HUES48 (cell line): ENCODE measurements around the gene SIRT4.
"Not testable (repeated sequence)": the region's sequence is repeated elsewhere in the genome, so short reads cannot be mapped to it uniquely, and the experiment has no call there.

Experiments used
- H3K27ac ChIP-seq: one replicate; pipeline ENCODE4 v1.7.0; 2013; ENCODE audit warnings: low read depth, low read length, inconsistent platforms
- H3K27me3 ChIP-seq: 2 replicates; pipeline ENCODE4 v1.6.1; 2013; ENCODE audit warnings: mild to moderate bottlenecking, low read length; ENCODE audit not compliant: control insufficient read depth, insufficient read depth
- H3K36me3 ChIP-seq: 2 replicates; pipeline ENCODE4 v1.6.1; 2013; ENCODE audit warnings: low read length; ENCODE audit not compliant: control insufficient read depth, insufficient read depth
- H3K4me1 ChIP-seq: 2 replicates; pipeline ENCODE4 v1.6.1; 2013; ENCODE audit warnings: mild to moderate bottlenecking, low read length; ENCODE audit not compliant: control insufficient read depth, insufficient read depth
- H3K4me3 ChIP-seq: 2 replicates; pipeline ENCODE4 v1.5.1; 2013; ENCODE audit warnings: mild to moderate bottlenecking, low read depth, low read length
- H3K9ac ChIP-seq: 2 replicates; pipeline ENCODE4 v1.6.1; 2013; ENCODE audit warnings: mild to moderate bottlenecking, low read depth, low read length, moderate library complexity
- H3K9me3 ChIP-seq: 2 replicates; pipeline ENCODE4 v1.6.1; 2013; ENCODE audit warnings: low read length; ENCODE audit not compliant: control insufficient read depth, insufficient read depth

Gene SIRT4

GRCh38 chr12:120324841-120325417, 22.8 kb downstream of the SIRT4 start:
- no peak overlapping the region for H3K9ac ChIP-seq
- H3K9me3 ChIP-seq, result no peaks in the 10 kb centered on the region
- H3K36me3 ChIP-seq, result no peaks in the 10 kb centered on the region
- H3K4me3 ChIP-seq, result no peak overlapping the region
- no peak overlapping the region for H3K27ac ChIP-seq
- H3K4me1 ChIP-seq, result no peaks in the 10 kb centered on the region
- no peaks in the 10 kb centered on the region for H3K27me3 ChIP-seq

GRCh38 chr12:120327593-120327992, 25.5 kb downstream of the SIRT4 start, which contains the start of gene PLA2G1B:
PLA2G1B (minus strand) TSS chr12:120327779; CDS start chr12:120327753, 26 bp downstream.
- Histone ChIP-seq H3K36me3 (no peaks in the 10 kb centered on the region), H3K9ac (no peak within 1 kb of the TSS), H3K27ac (no peak within 1 kb of the TSS), H3K9me3 (no peaks in the 10 kb centered on the region), H3K4me3 (no peak within 1 kb of the TSS), H3K27me3 (no peaks in the 10 kb centered on the region), H3K4me1 (no peaks in the 10 kb centered on the region)

GRCh38 chr12:120328228-120328627, 26.1 kb downstream of the SIRT4 start:
- Histone ChIP-seq H3K9ac (no peak overlapping the region), H3K9me3 (no peaks in the 10 kb centered on the region), H3K36me3 (no peaks in the 10 kb centered on the region), H3K27ac (no peak overlapping the region), H3K27me3 (no peaks in the 10 kb centered on the region), H3K4me1 (no peaks in the 10 kb centered on the region), H3K4me3 (no peak overlapping the region)

GRCh38 chr12:120331390-120331789, 29.3 kb downstream of the SIRT4 start:
- Histone ChIP-seq H3K9ac (no peak overlapping the region), H3K27ac (no peak overlapping the region), H3K9me3 (peaks cover 3% of the 10 kb centered on the region; the same call in 1 of the 2 replicates), H3K27me3 (no peaks in the 10 kb centered on the region), H3K36me3 (no peaks in the 10 kb centered on the region), H3K4me1 (no peaks in the 10 kb centered on the region), H3K4me3 (no peak overlapping the region)

GRCh38 chr12:120332041-120332440, 29.9 kb downstream of the SIRT4 start:
- no peaks in the 10 kb centered on the region for H3K36me3 ChIP-seq
- H3K4me1 ChIP-seq, result no peaks in the 10 kb centered on the region
- peaks cover 9% of the 10 kb centered on the region; the same call in 1 of the 2 replicates for H3K9me3 ChIP-seq
- H3K27me3 ChIP-seq, result no peaks in the 10 kb centered on the region
- H3K4me3 ChIP-seq, result no peak overlapping the region
- H3K27ac ChIP-seq, result no peak overlapping the region
- no peak overlapping the region for H3K9ac ChIP-seq

- H3K9ac ChIP-seq, result no peak overlapping the region
- H3K4me3 ChIP-seq, result no peak overlapping the region
- no peaks in the 10 kb centered on the region for H3K4me1 ChIP-seq
- no peaks in the 10 kb centered on the region for H3K27me3 ChIP-seq
- no peak overlapping the region for H3K27ac ChIP-seq
- no peaks in the 10 kb centered on the region for H3K36me3 ChIP-seq
- H3K9me3 ChIP-seq, result peaks cover 13% of the 10 kb centered on the region
These were observed 30.4 kb downstream of the SIRT4 start for GRCh38 chr12:120332523-120332922.

GRCh38 chr12:120335447-120335846, 33.3 kb downstream of the SIRT4 start:
- H3K27ac ChIP-seq, H3K36me3 ChIP-seq, H3K4me3 ChIP-seq, H3K27me3 ChIP-seq, H3K4me1 ChIP-seq, H3K9ac ChIP-seq: not testable (repeated sequence)
- peaks cover 17% of the 10 kb centered on the region for H3K9me3 ChIP-seq

- not testable (repeated sequence) for H3K4me1 ChIP-seq, H3K9ac ChIP-seq, H3K4me3 ChIP-seq, H3K36me3 ChIP-seq, H3K27me3 ChIP-seq, H3K27ac ChIP-seq
- peaks cover 17% of the 10 kb centered on the region for H3K9me3 ChIP-seq
These were observed 34.3 kb downstream of the SIRT4 start for GRCh38 chr12:120336392-120336791.

GRCh38 chr12:120337730-120338129, 35.6 kb downstream of the SIRT4 start:
- 0 out of 2 replicates have a peak, but pooled peaks cover 6% of the 10 kb centered on the region for H3K4me1 ChIP-seq
- H3K36me3 ChIP-seq, result no peaks in the 10 kb centered on the region
- H3K9me3 ChIP-seq, result peaks cover 17% of the 10 kb centered on the region
- no peak overlapping the region for H3K27ac ChIP-seq
- H3K4me3 ChIP-seq, result no peak overlapping the region
- no peaks in the 10 kb centered on the region for H3K27me3 ChIP-seq
- H3K9ac ChIP-seq, result no peak overlapping the region

GRCh38 chr12:120339256-120339655, 37.1 kb downstream of the SIRT4 start:
- no peak overlapping the region for H3K9ac ChIP-seq
- no peak overlapping the region for H3K27ac ChIP-seq
- H3K27me3 ChIP-seq, result no peaks in the 10 kb centered on the region
- H3K4me3 ChIP-seq, result no peak overlapping the region
- peaks cover 11% of the 10 kb centered on the region for H3K36me3 ChIP-seq
- H3K9me3 ChIP-seq, result peaks cover 17% of the 10 kb centered on the region
- H3K4me1 ChIP-seq, result 0 out of 2 replicates have a peak, but pooled peaks cover 6% of the 10 kb centered on the region

GRCh38 chr12:120342175-120343038, 40.3 kb downstream of the SIRT4 start:
- Histone ChIP-seq H3K4me1 (0 out of 2 replicates have a peak, but pooled peaks cover 6% of the 10 kb centered on the region), H3K27me3 (no peaks in the 10 kb centered on the region), H3K9me3 (peaks cover 4% of the 10 kb centered on the region), H3K27ac (peak overlapping the region; percentile 33), H3K9ac (no peak overlapping the region), H3K36me3 (peaks cover 31% of the 10 kb centered on the region), H3K4me3 (no peak overlapping the region)
